Pancreas (tissue), 10 donors: Measurements from ENCODE around the gene SLC37A4. TPM values are rescaled to one million over a fixed set of nuclear protein-coding genes. Genes with fewer than 3 reads are reported as not detected.

Experiments
- ATAC-seq, 4 donors: fragments of 200-7000 bp; cut with Tn5 transposase; one replicate each; pipeline versions ENCODE4 v1.8.0 to v1.9.1; 2020; ENCODE audit warnings: mild to moderate bottlenecking in 4 of 4, moderate library complexity in 4 of 4
- DNase-seq, 6 donors: peaks; one replicate each; pipeline ENCODE4 v3.0.0-alpha.2; 2020
- FAIRE-seq: peaks from 2 replicates; lab custom pipeline; 2012; peaks lifted over from hg19 to GRCh38; lab: Jason Lieb, UNC
- H3K27ac ChIP-seq, 4 donors: fragments of 200-600 bp; sonication (generic); 1 replicate in 3 of 4; 2 replicates in 1 of 4; pipeline versions ENCODE4 v1.5.0 to v1.8.0; 2020
- H3K27me3 ChIP-seq, 4 donors: fragments of 200-600 bp; one replicate each; pipeline ENCODE4 v1.8.0; 2021
- H3K36me3 ChIP-seq, 3 donors: fragments of 200-600 bp; sonication (generic) in 1 of 3; one replicate each; pipeline versions ENCODE4 v1.5.0 to v1.8.0; 2020 to 2021
- H3K4me1 ChIP-seq, 3 donors: fragments of 200-600 bp; one replicate each; pipeline ENCODE4 v1.8.0; 2021
- H3K4me3 ChIP-seq, 4 donors: fragments of 200-600 bp; sonication (generic) in 2 of 4; one replicate each; pipeline versions ENCODE4 v1.5.0 to v1.8.0; 2020 to 2021
- H3K9me3 ChIP-seq, 4 donors: fragments of 200-600 bp; one replicate each; pipeline ENCODE4 v1.8.0; 2021
- CTCF ChIP-seq, 4 donors: fragments of 200-600 bp; sonication (generic) in 3 of 4; IDR thresholded peaks; one replicate each; pipeline versions ENCODE4 v1.5.0 to v1.8.0; 2021; ENCODE audit warnings: antibody characterized with exemption in 4 of 4
- WGBS, 2 donors: extraction: QIAGEN DNeasy Blood & Tissue Kit; methylation state at CpG; one replicate each; pipeline ENCODE4 v1.1.7; 2013; 5-methylcytosine and 5-hydroxymethylcytosine counted together
- intact Hi-C, 3 donors: fragments of 100-400 bp; cut with DNase I; formaldehyde crosslinking; loops; one replicate each; pipeline versions ENCODE4 v1.11.1 to v1.14.2; 2022
- polyA plus RNA-seq, 2 donors: library from polyadenylated mRNA; stranded (reverse); fragments of 200-250 nt; gene quantifications; one replicate each; pipeline ENCODE4 v1.2.3, GENCODE V29; 2013
- total RNA-seq, 6 donors: library from RNA; stranded (reverse); fragmentation: NEBNext Ultra II Directional in 4 of 6; extraction: Animal tissue kit (Norgen Biotek cat#: 25700) in 4 of 6; gene quantifications; one replicate each; pipeline versions ENCODE4 v1.2.1 to v1.2.4, GENCODE V29; 2021 to 2023
- donor health status: healthy with polysubstance abuse.
- donor health status: DM: no; HTN: no; CAD: no; lungs with moderate emphysema.
- donor health status: DM: no; HTN: no; CAD: no.
- donor health status: control.
- donor health status: control.
- donor health status: Bipolar disorder and iron deficiency.
- donor health status: DM: yes; HTN: yes; CAD: no.
- donor health status: DM: no; HTN: no; CAD: no.
- donor health status: DM: no; HTN: no; CAD: no.
- donor health status: DM: yes; HTN: yes; CAD: no.

The SLC37A4 gene
- total RNA-seq (10 to 100 TPM; 27.1 to 41.6 (median 32.6) TPM), polyA plus RNA-seq (100 to 1,000 TPM in 1 of 2 donors, 10 to 100 TPM in 1; 67.0 to 163 TPM)

- peak within 1 kb of the TSS; percentile 40 to 76 (median 53) for H3K4me3 ChIP-seq
- WGBS, 2 donors = 0% methylated on average over 57 to 67 of the region's 67 CpGs
Observed at GRCh38 chr11:119030329-119031047, at the start of gene SLC37A4. Gene SLC37A4 (minus strand): TSS chr11:119030877.

GRCh38 chr11:119078675-119079420 is 48.2 kb upstream of the SLC37A4 start:
- no peak for TF ChIP-seq CTCF (IDR thresholded peaks at IDR 0.05)
- H3K36me3 ChIP-seq = peaks cover 0 to 64% (median 51%) of the 10 kb centered on the region in 3 donors
- H3K27me3 ChIP-seq = no peaks in the 10 kb centered on the region
- no peaks in the 10 kb centered on the region for H3K4me1 ChIP-seq
- no peak for FAIRE-seq
- no peak overlapping the region for H3K27ac ChIP-seq
- no peak overlapping the region for H3K4me3 ChIP-seq
- WGBS, 2 donors = 90 to 92% methylated on average over 19 of the region's 19 CpGs
- intact Hi-C loops = no loop called here
- H3K9me3 ChIP-seq = no peaks in the 10 kb centered on the region
- DNase-seq = no peak
- ATAC-seq = no peak

More at GRCh38 chr11:119030329-119031047, at the start of gene SLC37A4:
- Histone ChIP-seq H3K4me1 (peaks cover 4 to 26% (median 11%) of the 10 kb centered on the region in 3 donors), H3K27me3 (no peaks in the 10 kb centered on the region), H3K9me3 (no peaks in the 10 kb centered on the region), H3K36me3 (peaks cover 0 to 7% (median under 1%) of the 10 kb centered on the region in 3 donors), H3K27ac (peak within 1 kb of the TSS; percentile 77 to 87 (median 86))
- DNase-seq = peak; percentile 98 to 100 (median 99)
- FAIRE-seq = peak; percentile 84
- TF ChIP-seq CTCF (IDR thresholded peaks at IDR 0.05) = peak in 3 of 4 donors; percentile 78 to 89 (median 80)
- intact Hi-C loops = no loop called here
- peak; percentile 88 to 94 (median 91) for ATAC-seq

- ATAC-seq (no peak), FAIRE-seq (no peak), DNase-seq (no peak)
- no peak for TF ChIP-seq CTCF (IDR thresholded peaks at IDR 0.05)
- H3K27me3 ChIP-seq = no peaks in the 10 kb centered on the region
- H3K36me3 ChIP-seq = peaks cover 4 to 74% (median 61%) of the 10 kb centered on the region in 3 donors
- no peaks in the 10 kb centered on the region for H3K4me1 ChIP-seq
- H3K4me3 ChIP-seq = no peak overlapping the region
- no peak overlapping the region for H3K27ac ChIP-seq
- WGBS, 2 donors = 94 to 95% methylated on average over 10 to 11 of the region's 11 CpGs
- intact Hi-C loops = no loop called here
- no peaks in the 10 kb centered on the region for H3K9me3 ChIP-seq
Observed at GRCh38 chr11:119077839-119078238, 47.2 kb upstream of the SLC37A4 start.

- DNase-seq (peak; percentile 96 to 99 (median 97)), FAIRE-seq (peak; percentile 34), ATAC-seq (peak; percentile 97 to 98 (median 97))
- 0% methylated on average over 49 of the region's 49 CpGs for WGBS, 2 donors
- TF ChIP-seq CTCF (IDR thresholded peaks at IDR 0.05) = no peak
- H3K4me3 ChIP-seq = peak within 1 kb of the TSS; percentile 73 to 86 (median 79)
- H3K36me3 ChIP-seq = peaks cover 0 to 13% (median 4%) of the 10 kb centered on the region in 3 donors
- H3K4me1 ChIP-seq = peaks cover 4 to 18% (median 6%) of the 10 kb centered on the region in 3 donors
- no peaks in the 10 kb centered on the region for H3K27me3 ChIP-seq
- intact Hi-C loops = no loop called here
- H3K9me3 ChIP-seq = no peaks in the 10 kb centered on the region
- H3K27ac ChIP-seq = peak within 1 kb of the TSS; percentile 56 to 88 (median 70)
Observed at GRCh38 chr11:119067371-119068222, 36.9 kb upstream of the SLC37A4 start, which contains the start of gene VPS11. Gene VPS11 (plus strand): TSS chr11:119067818. CDS start chr11:119067824, 6 bp downstream.
